GM13976 (cell line): Measurements from ENCODE around the gene PSMB3.

Experiments used
- DNase-seq: peaks from one replicate; pipeline ENCODE4 v3.0.0; 2012; ENCODE audit warnings: low spot score
- in situ Hi-C: fragments of 300-500 bp; cut with MboI; formaldehyde crosslinking; loops from one replicate; pipeline ENCODE4 v1.12.0; 2022; ENCODE audit warnings: low sequenced_read_pairs, mixed read lengths, inconsistent platforms; ENCODE audit not compliant: unreplicated experiment
- TF ChIP-seq, protein P1 (sequence below): IDR thresholded peaks from 2 replicates; pipeline ENCODE4 v1.5.1; 2012; ENCODE audit warnings: borderline replicate concordance, mild to moderate bottlenecking; ENCODE audit not compliant: insufficient read depth; ENCODE audit errors: extremely low read depth, missing control alignments, control extremely low read depth

PSMB3 gene

DNA sequence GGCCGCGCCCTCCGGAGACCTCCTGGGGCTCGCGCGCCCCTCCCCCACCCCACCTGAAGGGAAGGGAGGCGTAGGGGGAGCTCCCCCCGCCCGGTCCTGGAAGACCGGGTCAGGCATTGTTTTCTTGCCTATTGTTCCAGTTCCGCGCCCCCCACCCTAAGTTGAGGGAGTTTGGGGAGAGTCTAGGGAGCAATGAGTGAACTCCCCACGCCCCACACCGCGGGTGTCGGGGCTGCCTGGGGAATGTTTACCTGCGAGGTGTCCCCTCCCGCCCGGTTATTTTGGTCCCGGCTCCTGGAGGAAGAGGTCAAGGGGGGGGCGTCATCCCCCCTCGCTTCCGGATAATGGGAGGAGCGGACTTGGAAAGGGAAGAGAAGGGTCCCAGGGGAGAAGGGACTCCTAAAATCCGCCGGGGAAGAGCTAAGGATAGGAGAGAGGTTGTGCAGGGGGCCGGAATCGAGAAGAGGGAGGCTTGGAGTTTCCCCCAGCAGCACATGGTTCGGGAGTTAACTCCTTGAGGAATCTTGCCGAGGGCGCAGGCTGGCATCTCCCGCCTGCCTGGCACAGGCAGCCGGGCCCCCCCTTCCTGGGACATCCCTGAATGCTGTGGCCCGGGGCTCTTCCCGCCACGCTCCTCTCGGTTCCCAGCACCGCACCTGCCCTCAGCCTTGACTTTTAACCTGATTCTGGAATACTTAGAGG, 46.6 kb upstream of the PSMB3 start:
- in situ Hi-C loops: no loop called here
- TF ChIP-seq, protein P1, sequence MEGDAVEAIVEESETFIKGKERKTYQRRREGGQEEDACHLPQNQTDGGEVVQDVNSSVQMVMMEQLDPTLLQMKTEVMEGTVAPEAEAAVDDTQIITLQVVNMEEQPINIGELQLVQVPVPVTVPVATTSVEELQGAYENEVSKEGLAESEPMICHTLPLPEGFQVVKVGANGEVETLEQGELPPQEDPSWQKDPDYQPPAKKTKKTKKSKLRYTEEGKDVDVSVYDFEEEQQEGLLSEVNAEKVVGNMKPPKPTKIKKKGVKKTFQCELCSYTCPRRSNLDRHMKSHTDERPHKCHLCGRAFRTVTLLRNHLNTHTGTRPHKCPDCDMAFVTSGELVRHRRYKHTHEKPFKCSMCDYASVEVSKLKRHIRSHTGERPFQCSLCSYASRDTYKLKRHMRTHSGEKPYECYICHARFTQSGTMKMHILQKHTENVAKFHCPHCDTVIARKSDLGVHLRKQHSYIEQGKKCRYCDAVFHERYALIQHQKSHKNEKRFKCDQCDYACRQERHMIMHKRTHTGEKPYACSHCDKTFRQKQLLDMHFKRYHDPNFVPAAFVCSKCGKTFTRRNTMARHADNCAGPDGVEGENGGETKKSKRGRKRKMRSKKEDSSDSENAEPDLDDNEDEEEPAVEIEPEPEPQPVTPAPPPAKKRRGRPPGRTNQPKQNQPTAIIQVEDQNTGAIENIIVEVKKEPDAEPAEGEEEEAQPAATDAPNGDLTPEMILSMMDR: no peak

DNA sequence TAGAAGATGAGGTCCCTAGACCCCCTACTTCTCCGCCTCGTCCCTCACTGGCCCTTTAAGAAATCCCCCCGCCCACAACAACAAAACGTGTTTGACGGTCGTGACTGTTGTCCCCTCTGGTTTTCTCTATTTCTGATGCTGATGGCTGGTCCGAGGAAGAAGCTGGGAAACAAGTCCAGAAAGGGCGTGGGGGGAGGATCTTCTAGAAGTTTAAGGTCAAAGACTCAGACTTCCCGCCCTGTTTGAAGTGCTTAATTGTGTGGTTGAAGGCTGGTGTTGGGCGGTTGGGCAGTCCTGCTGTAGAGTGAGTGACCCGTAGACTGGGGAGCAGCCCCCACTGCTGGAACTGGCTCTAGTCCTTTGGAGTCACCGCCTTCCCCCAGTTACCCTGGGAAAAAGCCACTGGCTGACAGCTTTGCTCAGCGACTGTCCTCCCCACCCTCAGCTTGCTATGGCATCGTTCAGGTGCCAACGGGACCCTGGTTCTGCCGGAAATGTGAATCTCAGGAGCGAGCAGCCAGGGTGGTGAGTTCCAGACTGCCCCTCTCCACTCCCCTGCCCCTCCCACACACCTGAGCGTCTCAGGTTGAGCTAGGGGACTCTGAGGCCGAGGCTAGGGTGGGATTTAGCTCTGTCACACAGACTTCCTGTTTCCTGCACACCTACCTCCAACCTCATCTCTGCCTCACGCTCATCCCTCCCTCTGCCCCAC, 45.9 kb upstream of the PSMB3 start:
- TF ChIP-seq, protein P1: no peak
- no peak for DNase-seq
- in situ Hi-C loops: no loop called here

More for the DNA sequence above, 46.6 kb upstream of the PSMB3 start:
- no peak for DNase-seq

DNA sequence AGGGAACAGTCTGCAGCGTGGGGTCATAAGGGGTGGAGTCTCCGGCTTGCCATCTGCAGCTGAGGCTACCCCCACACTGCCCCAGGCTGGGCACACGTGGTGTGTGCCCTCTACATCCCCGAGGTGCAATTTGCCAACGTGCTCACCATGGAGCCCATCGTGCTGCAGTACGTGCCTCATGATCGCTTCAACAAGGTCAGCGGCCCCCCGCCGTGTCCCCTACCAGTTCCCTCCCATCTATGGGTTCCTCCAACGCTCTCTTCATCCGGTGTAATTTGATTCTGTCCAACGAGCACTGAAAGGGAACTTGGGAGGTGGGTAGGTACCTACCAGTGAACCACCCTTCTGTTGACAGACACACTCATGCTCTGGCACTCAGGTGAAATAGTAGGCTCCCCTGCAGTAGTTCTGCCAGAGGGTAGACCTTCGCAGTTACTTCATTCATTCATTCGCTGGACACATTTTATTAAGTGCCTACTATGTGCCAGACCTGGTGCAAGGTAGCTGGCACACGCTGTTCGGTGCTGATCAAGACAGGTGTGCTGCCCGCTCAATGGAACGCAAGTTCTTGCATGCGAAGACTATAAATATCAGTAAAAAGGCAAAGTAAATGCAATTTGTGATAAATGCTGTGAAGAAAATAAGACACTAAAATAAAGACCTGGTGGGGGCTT, 44.7 kb upstream of the PSMB3 start:
- TF ChIP-seq, protein P1: no peak
- in situ Hi-C loops: no loop called here
- no peak for DNase-seq

DNA sequence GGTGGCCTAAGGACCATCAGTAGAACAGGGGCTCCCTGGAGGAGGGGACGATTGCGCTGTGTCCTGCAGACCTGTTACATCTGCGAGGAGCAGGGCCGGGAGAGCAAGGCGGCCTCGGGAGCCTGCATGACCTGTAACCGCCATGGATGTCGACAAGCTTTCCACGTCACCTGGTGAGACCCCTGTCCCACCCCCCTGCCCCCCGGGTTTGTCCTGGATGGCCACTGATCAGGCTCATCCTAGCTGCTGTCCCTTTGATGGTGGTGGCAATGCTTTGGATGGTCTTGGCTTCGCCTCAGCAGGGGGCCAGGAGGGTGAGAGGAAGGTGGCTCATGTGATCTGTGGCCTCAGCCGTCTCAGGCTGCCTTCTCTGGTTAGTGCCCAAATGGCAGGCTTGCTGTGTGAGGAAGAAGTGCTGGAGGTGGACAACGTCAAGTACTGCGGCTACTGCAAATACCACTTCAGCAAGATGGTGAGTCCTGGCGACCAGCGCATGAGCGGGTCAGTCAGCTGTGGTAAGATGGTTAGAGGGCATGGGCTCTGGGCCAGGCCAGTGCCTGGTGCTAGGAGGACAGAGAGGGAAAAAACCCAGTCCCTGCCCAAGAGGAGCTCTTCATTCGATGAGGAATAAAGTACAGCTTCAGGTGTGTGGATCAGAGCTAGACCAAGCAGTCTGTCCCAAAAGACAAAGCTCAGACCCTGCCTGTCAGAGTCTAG, 43.3 kb upstream of the PSMB3 start:
- TF ChIP-seq, protein P1: no peak
- no peak for DNase-seq
- in situ Hi-C loops: no loop called here

DNA sequence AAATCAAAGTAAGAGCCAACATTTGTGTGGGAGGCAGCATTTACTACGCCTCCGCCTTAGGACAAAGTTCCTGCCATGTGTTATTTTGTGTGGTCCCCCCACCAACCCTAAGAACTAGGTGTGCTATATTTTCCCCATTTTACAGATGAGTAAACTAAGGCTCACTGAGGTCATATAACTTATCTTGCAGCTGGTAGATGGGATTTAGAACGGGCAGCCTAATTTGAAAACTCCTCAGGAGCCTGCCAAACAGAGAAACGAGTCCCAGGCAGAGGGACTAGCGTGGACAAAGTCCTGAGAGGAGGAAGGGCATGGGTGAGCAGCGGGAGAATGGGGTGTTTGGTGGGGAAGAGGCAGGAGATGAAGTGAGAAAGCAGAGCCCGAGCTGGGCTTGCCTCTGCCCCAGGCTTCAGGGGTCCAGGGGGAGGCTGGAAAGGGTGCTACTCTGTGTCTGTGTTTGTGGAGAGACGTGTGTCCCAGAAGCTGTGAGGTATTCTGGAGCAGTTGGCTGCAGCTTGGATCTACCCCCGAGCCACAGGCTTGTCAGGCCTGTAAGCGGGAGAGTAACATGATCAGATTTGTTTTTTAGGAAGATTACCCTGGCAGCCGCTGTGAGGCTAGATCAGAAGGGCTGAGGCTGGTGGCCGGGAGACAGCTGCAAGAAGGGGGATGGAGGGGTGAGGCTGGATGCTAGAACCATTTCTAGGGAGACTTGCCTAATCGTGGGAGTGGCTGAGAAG, 42.5 kb upstream of the PSMB3 start:
- DNase-seq: no peak
- in situ Hi-C loops: no loop called here
- TF ChIP-seq, protein P1: no peak

DNA sequence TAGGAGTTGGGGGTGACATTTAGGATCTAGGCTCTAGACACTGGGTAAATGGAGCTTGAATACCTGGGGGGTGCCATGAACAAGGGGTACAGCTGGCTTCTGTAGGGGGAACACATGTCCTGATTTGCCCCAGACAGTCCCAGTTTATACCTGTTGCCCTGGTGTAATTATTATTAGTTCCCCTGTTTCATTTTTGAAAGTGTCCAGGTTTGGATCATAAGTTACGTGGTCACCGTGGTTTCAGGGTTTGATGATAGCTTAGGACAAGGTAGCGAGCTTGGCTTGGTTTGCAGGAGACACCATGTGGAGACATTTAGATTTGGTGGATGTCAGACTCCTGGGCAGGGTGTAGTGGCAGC, 42.0 kb upstream of the PSMB3 start:
- TF ChIP-seq, protein P1: no peak
- in situ Hi-C loops: no loop called here
- DNase-seq: no peak
